Glomerular visceral epithelial cell (primary cell): ENCODE measurements around the gene TIMM23.
"Not testable (repeated sequence)": the region's sequence is repeated elsewhere in the genome, so short reads cannot be mapped to it uniquely, and the experiment has no call there.

Source experiments
- DNase-seq: peaks from one replicate; pipeline ENCODE4 v3.0.0-alpha.2; 2016; ENCODE audit errors: extremely low spot score

The TIMM23 gene

DNA sequence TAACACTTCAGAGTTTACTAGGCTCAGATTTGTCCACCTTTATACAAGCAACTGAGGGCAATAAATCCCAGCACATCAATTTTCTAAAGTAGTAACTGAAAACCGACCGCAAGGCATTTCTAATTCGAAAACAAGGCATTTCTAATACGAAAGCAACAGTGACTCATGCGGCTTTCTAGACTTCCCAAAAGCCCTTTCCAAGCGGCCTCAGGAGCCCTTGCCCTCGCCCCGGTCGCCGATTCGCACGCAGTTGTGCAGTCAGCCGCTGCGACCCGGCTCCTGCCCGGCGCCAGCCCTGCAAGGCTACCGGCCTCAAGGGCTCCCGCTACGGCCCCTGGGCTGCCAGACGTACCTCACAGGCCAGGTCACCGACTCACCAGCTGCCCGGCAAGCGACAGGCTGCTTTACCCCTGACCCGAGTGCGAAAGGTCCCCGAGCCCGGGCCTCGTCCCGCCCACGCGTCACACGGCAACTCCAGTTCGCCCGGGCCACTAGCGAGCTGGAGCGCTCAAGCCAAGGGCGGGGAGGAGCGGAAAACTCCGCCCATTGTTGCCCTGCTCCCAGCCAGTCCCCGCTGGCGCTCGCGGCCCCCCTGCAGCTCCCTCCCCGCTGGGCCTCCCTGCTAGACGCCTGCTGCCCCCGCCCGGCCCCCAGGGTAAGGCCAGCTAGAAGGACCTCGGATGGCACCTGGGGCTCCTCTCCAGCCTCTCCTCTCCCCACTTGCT lies 50.9 kb downstream of the TIMM23 start:
- peak; percentile 93 for DNase-seq

DNA sequence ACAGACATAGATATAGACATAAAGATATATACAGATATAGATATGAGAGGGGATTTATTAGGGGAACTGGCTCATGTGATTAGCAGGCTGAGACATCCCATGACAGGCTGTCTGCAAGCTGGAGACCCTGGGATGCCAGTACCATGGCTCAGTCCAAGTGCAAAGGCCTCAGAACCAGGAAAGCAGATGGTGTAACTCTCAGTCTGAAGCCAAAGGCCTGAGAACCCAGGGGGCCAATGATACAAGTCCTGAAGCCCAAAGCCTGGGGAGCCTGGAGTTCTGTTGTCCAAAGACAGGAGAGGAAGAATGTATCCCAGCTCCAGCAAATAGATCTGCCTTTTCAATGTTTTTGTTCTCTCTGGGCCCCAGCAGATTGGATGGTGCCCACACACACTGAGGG lies 52.7 kb downstream of the TIMM23 start:
- DNase-seq, result no peak

DNA sequence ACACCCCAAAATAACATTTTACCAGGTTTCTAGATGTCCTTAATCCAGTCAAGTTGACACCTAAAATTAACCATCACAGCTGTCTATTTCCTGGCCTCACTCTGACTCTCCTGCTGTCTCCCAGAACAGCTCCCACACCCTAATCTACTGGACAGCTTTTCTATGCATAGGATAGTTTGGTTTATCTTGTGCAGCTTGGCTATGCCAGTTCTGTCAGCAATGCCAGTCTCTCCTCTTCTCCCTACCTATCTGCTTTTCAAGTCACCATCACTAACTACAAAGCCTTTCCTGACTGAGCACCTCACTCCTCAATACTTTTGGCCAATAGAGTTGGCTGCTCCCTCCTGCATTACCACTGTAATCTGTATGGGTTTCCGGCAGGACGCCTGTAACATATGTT lies 53.1 kb downstream of the TIMM23 start:
- DNase-seq, result no peak

DNA sequence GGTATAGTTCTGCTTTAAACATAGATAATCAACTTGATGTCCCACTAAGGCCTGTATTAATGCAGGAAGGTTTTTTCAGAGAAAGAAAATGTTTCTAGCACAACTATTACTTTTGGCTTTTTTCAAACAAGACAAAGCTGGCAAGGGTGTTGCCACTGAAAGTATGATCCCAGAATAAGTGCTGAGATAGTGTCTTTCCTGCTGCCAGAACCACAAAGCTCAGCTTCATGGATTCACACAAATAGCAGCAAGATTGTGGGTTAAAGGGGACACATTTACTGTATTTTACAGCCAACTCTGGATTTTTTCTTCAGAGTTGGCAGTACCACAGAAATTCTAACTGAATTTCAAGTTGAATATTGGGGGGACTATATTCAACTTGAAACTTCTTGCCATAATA lies 53.8 kb downstream of the TIMM23 start:
- no peak for DNase-seq

DNA sequence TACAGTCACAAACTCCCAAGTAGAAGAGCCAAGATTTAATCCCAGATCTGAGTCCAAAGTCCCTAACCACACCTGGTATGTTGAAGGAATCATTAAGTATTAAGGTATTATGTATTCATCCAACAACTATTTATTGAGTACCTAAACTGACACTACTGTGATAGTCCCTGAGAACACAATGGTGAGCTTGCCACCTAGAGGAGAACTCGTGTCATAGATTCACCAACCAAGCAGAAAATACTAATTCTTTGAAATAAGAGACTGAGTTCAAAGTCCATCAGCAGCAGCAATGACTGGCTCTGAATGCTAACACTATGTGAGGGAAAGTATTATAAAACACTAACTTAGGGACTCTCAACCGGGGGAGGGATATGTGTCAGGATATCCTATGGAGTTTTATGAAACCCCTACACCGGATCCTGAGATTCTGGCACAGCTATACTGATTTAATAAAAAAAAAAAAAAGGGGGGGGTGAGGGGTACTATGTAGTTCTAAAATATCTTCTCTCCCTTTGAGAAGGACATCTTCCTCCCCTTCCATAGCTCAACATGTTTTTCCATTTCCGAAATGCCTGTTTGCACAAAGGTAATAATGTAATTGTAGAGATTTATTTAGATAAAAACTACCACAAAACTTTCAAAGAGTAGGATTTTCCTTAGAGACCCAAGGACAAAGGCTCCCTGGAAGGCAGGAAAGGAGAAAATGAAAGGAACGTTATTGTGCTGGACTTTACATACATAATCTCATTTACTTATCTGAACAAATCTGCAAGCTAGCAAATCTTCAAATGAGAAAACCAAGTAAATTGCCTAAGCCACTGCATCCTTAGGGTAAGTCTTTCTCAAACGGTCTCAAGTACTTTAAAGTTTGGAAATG lies 56.5 kb downstream of the TIMM23 start:
- DNase-seq, result peak; percentile 75

DNA sequence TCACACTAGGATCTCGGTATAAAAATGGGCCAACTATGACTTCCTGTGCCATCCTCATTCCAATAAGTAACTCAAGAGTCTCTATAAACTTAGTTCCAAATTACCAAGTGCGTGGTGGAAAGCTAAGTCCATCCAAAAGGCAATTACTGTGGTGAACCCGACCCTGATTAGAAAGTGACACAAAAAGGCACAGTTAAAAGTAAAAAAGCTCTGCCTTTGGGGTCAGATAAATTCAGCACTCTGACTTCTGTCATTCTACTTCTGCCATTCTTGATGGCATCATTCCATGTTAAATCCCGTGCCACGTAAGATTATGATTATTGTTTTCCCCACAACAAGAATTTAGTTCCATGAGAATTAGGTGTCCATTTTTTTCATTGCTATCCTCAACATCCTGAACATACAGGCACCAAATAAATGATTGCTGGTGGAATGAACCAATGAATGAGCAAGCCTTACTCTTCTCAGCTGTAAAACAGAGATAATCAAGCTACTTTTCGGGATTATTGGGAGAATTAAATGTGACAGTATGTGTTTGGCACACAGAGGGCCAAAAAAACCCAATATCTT lies 57.3 kb downstream of the TIMM23 start:
- DNase-seq, result no peak

DNA sequence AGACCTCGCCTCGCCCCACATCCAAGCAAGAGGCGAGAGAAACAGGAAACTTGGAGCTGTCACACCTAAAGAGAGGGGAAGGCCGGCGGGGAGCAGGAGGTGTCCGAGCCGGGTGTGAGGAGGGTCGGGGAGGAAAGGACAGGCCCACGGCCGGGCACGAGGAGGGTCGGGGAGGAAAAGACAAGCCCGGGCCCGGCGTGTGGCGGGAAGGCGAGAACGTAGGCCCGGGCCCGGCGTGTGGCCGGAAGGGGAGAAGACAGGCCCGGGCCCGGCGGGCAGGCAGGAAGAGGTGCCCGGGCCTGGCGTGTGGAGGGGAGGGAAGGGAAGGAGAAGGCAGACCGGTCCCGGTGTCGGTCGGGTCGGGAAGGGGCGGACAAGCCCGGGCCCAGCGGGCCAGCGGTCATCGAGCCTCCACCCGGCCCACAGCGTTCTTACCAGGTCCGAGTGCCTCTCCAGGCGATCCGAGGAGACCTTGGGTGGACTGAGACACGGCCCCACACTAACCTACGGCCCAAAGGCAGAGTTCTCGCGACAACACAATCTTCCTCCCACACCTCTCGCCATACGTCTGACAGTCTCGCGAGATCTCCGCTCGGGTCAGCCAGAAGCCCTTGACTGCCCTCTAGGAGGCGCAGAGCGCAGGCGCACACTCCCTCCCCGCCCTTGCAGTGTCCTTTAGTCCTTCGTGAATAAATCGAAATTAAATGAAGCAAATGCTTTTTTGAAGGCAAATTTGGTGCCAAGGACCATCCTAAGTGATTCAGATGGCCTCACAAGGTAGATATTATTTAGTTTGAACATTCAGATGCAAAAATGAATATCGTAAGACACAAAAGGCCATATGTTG lies 58.0 kb downstream of the TIMM23 start, which contains the start of gene NCOA4:
TSS of gene NCOA4 (minus strand) at position 533 of the 847 bp plus-strand sequence. CDS start 13,943 bp downstream, outside the sequence.
- peak; percentile 98 for DNase-seq

DNA sequence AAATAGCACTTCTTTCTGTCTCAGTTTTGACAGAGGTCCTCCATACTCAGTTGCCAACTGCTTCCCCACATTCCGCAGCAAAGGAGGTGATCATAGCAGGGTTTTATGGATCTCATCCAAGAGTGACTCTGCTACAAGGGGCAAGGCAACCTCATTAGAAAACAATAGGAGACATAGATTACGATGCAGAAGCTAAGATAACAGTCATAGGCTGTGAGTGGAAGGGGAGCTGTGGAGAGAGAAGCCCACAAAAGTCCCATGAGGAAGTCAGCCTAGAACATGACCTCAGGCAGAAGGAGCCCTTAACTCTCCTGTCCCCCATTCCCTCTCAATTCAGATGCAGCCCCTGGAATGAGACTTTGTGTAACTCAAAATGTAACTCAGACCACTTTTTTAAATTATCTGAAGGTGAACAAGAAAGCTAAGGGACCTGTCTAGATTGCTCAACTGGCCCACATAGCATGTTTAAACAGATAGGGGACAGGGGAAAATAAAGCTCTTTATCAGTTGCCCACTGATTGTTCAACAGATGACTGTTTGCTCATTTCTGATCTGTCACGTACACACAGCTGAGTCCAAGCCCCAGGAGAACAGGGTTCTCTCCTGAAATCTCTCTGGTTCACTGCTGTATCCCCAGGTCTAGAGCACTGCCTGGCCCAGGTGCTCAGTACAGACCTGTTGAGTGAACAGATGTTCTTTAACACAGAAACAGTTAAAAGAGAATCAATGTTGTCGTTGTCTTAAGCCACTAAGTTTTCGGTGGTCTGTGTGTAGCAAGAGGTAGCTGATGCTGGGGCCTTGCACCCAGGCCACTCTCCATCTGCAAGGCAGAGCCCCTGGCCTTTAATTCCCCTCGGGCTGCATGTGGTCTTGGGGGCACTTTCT lies 59.6 kb downstream of the TIMM23 start:
- no peak for DNase-seq

DNA sequence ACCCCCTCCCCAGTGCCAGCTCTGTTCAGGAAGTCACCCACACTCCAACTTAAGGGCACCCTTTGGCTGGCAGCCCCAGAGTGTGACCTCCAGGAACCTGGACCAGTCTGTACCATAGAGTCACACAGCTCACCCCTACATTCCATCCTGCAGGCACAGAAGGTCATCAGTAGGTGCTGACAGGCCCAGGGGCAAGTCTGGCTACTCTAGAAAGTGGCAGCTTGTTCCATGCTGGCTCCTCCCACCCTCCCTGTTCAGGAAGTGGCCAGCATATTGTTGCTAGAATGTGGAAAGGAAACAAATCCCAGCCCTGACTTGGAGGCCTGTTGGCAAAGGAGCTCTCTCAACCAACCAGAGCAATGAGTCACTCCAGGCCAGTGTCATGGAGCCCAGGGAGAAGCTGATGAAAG lies 61.3 kb downstream of the TIMM23 start:
- DNase-seq, result peak; percentile 69

DNA sequence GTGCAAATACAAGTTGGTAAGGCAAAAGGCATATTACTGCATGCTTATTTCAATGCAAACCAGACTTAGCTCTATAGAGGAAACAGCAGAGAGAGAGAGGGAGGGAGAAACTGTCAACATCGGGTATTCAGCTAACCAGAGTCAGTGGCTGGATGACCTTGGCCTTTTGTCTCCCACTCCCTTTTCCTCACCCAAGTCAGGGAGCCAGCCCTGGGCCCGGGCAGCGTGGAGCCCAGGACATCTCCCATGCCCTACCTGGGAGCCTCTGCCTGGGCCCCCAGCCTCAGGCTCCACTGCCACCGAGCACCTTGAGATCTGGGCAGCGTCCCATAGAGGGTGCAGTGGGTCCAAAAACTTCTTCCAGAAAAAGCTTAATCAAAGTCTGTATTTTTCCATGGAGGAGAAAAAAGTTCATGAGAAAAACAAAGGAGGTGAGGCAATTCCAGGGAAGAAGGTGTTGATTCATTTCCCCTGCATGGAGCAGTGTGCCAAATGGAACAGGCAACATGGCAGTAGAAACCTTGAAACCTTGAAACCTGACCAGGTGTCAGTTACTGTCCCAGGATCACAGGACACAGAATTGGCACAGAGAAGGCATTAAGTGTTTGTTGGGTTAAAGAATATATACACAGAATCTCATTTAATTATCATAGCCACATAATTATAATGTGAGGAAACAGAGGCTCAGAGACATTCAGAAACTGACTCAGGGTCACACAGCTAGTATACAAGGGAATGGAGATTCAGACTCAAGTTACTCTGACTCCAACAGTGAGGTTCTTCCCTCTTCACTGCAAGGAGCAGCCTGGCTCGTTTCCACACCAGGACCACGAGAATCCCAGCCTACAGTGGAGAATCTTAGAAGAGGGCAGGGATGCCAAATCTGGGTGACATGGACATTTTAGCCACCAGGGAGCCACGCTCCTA lies 63.9 kb downstream of the TIMM23 start:
- no peak for DNase-seq

DNA sequence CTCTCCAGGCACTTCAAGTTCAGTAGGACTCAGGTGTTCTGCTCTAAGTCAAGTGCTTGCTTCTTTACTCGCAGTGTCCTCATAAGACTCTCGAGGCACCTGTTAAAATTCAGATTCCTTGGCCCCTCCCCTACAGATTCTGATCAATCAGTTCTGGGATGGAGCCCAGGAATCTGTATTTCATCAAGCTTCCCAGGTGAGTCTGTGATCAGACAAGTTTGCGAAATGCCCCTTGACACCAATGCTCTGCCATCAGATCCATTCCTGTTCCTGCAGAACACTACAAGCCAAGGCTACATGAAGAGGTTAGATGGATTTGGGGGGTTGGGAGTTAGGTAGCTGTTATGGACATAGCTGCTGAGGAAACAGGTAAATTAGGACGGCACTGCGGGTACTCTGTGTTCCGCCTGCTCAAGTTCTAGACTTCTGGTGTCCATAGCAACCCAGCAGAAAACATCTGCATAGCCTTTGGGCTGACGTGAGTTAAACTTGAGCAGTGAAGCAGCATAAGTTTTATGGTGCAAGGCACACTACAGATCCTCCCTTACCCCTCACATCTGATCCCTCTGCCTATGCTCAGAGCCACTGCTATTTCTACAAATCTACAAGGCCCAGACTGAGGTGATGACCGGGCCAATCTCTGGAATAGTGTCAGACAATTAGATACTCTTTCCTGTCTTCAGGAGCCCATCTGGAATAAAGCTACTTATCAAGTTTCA lies 65.0 kb downstream of the TIMM23 start:
- no peak for DNase-seq

DNA sequence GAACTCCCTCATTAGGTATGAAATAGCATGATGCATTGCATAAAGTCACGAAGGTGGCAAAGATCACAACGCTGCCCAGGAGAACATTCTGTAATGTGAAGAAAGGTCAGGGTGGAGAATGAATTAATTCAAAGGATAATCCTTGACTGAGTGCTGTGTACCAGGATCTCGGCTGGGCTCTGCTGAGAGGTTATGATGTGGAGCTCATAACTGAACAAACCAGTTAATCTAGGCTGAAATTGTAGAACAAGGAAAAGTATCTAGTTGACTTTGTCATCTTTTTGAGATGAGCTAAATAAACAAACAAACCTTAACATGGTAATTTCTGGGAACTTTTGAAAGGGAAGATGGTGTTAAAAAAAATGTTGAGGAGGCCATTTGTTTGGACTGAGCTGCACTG lies 67.7 kb downstream of the TIMM23 start:
- DNase-seq, result no peak

DNA sequence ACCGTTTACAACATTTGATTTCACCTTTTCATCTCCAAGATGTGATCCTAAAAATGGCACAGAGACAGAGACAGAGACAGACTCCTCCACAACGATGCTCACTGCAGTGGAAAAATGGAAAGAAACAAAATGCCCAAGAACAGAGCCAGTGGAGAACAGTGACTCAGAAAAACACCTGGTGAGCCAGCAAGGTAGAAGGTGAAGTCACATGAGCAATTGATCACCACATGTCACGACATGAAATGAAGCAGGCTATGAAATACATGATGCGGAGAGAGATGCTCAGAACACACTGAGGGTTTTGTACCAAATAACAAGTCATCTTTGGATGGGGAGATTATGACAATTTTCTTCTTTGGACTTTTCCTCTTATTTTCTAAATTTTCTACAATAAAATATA lies 70.2 kb downstream of the TIMM23 start:
- no peak for DNase-seq

DNA sequence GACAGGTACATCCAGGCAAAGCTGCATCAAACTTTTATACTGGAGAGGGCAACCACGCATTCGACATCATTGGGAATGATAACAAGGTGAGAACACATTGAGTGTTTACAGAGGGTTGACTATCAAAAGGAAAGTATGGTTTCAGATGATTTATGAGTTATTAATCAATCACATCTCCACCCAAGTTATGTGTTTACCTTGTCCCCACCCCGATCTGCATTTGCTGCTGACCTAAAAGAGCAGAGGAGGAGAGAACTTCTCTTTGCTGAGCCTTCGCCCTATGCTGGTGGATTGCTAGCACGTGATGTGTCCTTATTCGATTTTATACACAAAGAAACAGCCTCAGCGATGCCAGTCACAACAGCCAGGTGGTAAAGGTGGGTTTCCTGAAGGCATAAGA lies 74.0 kb downstream of the TIMM23 start, which contains the start of gene MSMB:
TSS of gene MSMB (minus strand) at position 9 of the 400 bp plus-strand sequence. CDS start 32 bp downstream, outside the sequence.
- no peak for DNase-seq

DNA sequence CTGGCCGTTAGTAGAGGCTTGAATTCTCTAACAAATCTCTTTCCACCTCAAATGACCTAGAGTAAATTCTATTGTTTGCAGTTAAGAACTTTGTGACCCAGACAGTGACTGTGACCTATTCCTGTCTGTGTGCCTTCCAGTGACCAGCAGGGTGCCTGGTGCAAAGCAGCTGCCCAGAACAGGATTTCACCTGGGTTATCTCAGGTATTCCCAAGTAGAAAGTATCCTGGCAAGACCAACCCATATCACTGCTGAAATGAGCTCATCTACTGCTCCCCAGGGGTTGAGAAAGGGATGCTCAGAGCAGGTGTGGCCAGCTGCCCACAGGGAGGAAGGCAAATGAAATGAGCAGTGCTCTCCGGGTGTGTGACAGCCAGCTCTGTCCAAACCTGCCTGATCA lies 75.9 kb downstream of the TIMM23 start:
- DNase-seq, result no peak

DNA sequence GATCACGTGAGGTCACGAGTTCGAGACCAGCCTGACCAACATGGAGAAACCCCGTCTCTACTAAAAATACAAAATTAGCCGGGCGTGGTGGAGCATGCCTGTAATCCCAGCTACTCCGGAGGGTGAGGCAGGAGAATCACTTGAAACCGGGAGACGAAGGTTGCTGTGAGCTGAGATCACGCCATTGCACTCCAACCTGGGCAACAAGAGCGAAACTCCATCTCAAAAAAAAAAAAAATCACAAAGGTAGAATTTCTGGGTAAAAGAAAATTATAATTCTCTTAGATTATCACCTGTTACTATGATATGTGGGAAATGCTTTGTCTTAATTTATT lies 77.2 kb downstream of the TIMM23 start:
- not testable (repeated sequence) for DNase-seq

DNA sequence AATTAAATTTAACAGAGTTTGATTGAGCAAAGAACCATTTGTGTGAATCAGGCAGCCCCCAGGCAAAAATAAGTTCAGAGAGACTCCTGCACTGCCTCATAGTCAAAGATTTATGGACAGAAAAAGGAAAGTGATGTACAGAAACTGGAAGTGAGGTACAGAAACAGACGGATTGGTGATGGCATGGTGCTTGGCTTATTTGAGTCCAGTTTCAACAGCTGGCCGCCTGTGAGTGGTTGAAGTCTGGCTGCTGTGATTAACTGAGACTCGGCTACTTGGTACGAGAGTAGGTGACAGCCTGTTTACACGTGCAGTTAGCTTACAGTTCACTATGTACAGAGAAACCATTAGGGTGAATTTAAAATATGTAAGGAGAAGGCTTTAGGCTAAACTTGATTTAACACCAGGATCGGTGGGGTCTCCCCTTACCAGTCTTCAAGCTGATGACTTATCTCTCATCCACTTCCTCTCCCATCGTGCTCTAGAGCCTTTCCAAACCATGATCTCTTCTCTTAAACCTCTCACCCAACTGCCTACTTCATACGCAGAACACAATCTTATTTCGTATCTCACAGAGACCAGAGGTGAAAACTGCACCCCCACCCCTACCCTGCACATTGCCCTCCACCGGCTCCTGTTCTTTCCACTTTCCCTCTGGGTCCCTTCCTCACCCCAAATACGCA lies 78.8 kb downstream of the TIMM23 start:
- DNase-seq, result peak; percentile 27

DNA sequence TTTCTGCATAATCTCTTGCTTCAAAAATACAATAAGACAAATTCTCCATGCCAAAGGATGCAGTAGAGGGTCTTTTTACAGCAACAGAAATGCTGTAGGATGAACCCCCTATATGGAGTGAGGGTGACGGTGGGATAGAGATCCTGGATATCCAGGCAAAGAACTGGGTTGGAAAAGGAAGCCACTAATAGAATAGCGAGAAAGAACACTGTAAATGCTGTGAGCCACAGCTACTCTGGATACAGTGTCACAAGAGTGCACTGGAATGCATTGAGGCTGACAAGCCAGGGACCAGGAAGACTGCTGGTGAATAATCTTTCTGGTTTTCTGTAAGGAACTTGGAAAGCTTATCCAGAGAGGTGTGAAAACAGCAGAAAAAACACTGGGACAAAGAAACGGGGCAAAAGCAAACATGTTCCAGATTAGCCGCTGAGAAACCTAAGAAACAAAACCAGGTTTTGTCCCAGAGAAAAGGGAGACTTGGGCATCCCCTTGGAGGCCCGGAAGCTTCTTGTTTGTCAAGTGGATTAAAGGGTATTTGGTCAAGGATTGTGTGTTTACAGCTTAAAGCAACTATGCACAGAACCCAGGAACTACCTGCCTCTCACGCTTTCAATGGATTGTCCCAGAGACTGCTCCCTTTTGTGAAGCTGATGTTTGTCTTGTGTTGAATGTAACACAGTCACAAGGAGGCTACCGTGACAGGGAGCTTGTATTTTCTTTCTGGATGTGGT lies 79.9 kb downstream of the TIMM23 start:
- DNase-seq, result no peak
